Stimulated activated CD8-positive, alpha-beta memory T cell treated with anti-CD3 and anti-CD28 coated beads, Interleukin-12 subunit alpha, Interleukin-12 subunit beta, amount 100 ng/mL, for 1 hour (primary cell): ENCODE results near the gene SPOUT1.
A peak's percentile ranks its signal among the peaks of the same experiment; 100 is the strongest.
"Not testable (repeated sequence)": the region's sequence is repeated elsewhere in the genome, so short reads cannot be mapped to it uniquely, and the experiment has no call there.

Source experiments
- DNase-seq: peaks from one replicate; pipeline ENCODE4 v3.0.0-alpha.2; 2020; ENCODE audit warnings: low read depth

The SPOUT1 gene

GRCh38 chr9:128829477-128830251 is at the start of gene SPOUT1:
Gene SPOUT1 (minus strand): TSS chr9:128829794. CDS start chr9:128829780, 14 bp downstream.
- peak; percentile 88 for DNase-seq

- no peak for DNase-seq
Measured at GRCh38 chr9:128877852-128878251, 48.3 kb upstream of the SPOUT1 start.

DNA sequence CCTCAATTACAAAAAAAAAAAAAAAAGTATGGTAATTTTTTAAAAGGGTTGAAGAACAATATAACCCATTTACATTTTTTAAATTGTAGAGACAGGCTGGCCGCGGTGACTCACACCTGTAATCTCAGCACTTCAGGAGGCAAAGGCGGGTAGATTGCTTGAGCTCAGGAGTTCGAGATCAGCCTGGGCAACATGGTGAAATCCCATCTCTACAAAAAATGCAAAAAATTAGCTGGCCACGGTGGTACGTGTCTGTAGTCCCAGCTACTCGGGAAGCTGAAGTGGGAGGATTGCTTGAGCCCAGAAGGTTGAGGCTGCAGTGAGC is 41.3 kb upstream of the SPOUT1 start:
- not testable (repeated sequence) for DNase-seq

GRCh38 chr9:128870128-128870940 is 40.7 kb upstream of the SPOUT1 start:
- DNase-seq: no peak

- DNase-seq: peak; percentile 79
Measured at GRCh38 chr9:128863647-128864046, 34.1 kb upstream of the SPOUT1 start.

- no peak for DNase-seq
Measured at GRCh38 chr9:128862401-128862851, 32.8 kb upstream of the SPOUT1 start.

- DNase-seq: no peak
Measured at GRCh38 chr9:128861501-128861900, 31.9 kb upstream of the SPOUT1 start.

GRCh38 chr9:128860937-128861336 is 31.3 kb upstream of the SPOUT1 start:
- no peak for DNase-seq

DNA sequence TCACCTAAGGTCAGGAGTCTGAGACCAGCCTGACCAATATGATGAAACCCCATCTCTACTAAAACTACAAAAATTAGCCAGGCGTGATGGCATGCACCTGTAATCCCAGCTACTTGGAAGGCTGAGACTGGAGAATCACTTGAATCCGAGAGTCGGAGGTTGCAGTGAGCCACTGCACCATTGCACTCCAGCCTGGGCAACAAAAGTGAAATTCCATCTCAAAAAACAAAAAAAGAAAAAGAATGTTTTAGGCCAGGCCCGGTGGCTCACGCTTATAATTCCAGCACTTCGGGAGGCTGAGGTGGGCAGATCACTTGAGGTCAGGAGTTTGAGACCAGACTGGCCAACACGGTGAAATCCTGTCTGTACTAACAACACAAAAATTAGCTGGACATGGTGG is 28.9 kb upstream of the SPOUT1 start:
- not testable (repeated sequence) for DNase-seq

DNA sequence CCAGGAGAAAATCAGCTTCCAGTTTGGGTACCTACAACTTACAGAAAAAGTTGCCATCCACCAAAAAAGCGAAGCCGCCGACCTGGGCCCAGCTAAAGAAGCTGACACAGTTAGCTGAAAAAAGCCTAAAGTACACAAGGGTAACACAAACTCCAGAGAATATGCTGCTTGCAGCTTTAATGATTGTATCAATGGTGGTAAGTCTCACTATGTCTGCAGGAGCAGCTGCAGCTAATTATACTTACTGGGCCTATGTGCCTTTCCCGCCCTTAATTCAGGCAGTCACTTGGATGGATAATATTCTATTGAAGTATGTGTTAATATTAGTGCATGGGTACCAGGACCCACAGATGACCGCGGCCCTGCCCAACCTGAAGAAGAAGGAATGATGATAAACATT is 24.9 kb upstream of the SPOUT1 start:
- not testable (repeated sequence) for DNase-seq

GRCh38 chr9:128852646-128853045 is 23.1 kb upstream of the SPOUT1 start:
- DNase-seq: not testable (repeated sequence)

GRCh38 chr9:128851779-128852600 is 22.4 kb upstream of the SPOUT1 start:
- DNase-seq: not testable (repeated sequence)

DNA sequence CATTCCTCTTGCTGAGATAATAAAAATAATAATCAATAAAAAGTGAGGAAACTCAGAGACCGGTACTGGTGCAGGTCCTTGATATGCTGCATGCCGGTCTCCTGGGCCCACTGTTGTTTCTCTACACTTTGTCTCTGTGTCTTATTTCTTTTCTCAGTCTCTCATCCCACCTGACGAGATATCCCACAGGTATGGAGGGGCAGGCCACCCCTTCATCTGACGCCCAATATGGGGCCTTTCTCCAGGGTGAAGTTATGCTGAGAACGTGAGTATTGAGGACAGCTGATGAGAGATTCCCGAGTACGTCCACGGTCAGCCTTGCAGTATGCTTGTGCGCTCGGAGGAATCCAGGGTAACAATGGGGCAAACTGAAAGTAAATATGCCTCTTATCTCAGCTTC is 21.4 kb upstream of the SPOUT1 start:
- DNase-seq: not testable (repeated sequence)

- no peak for DNase-seq
Measured at GRCh38 chr9:128847803-128848202, 18.2 kb upstream of the SPOUT1 start.

DNA sequence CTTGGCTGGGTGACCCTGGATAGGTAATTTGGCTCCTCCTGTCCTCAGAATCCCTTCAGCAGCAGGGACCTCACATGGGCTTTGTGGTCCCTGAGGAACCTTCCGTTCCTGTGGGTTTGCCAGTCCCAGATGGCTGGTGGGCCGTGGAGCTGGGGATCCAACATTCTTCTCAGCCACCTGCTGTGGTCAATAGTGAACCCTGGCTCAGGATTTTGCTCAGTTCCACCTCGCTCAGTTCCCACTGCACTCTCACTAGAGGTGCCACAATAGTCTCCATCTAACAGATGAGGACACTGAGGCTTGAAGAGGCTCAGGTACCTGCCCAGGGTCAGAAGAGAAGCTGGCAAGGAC is 17.1 kb upstream of the SPOUT1 start:
- no peak for DNase-seq

- DNase-seq: no peak
Measured at GRCh38 chr9:128845186-128845931, 15.8 kb upstream of the SPOUT1 start.

GRCh38 chr9:128843171-128843570 is 13.6 kb upstream of the SPOUT1 start:
- DNase-seq: not testable (repeated sequence)

DNA sequence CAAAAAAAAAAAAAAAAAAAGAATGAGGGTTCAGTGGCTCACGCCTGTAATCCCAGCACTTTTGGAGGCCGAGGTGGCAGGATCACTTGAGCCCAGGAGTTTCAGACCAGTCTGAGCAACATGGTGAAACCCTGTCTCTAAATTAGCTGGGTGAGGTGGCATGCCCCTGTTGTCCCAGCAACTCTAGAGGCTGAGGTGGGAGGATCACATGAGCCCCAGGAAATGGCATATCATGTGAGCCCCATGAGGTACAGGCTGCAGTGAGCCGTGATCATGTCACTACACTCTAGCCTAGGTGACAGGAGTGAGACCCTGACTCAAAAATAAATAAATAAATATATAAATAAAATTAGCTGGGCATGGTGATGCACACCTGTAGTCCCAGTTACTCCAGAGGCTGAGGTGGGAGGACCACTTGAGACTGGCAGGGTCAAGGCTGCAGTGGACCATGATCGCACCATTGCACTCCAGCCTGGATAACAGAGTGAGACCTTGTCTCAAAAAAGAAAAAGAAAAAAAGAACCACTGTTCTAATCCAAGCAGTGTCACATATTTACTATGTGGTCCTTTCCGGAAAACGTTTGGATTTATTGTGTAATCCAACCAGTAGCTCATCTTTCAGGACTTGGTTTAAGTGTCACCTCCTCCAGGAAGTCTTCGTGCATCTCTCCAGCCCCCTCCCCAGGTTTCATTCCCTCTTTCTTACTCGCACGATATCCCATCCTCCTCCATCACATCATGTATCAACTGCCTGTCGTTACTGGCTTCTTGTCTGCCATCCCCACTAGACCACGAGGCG is 12.3 kb upstream of the SPOUT1 start:
- no peak for DNase-seq

DNA sequence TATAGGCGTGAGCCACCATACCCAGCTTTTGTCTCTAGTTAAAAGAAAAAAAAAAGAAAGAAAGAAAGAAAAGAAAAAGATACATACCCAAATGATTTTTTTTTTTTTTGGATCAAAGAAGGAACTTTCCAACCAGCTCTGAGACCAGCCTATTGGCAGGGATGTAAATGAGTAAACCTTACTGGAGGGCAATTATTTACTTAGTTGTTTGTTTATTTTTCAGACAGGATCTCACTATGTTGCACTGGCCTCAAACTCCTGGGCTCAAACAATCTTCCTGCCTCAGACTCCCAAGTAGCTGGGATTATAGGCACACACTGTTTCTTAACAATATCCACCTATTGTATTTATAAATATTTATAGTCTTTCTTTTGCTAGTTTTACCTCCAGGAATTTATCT is 10.9 kb upstream of the SPOUT1 start:
- no peak for DNase-seq

DNA sequence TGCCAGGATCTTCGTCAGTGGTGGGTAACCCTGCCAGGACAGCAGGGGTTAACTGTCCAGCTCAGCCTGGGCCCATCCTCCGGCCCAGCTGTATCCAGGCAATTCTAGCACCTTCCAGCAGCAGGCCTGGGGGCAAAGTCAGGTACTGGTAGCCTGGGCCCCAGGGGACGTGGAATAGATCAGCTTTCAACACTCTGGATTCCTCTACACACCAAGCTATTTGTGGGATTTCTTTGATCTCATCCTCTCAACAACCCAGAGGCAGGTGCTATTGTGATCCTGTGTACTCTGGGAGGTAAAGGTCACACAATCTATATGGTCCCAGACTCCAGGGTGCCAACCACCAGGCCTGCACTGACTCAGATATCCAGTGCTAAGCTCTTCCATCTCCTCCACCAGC is 8.7 kb upstream of the SPOUT1 start:
- no peak for DNase-seq
